OCI-LY7 (cell line): ENCODE results near the gene MRC2. TPM values are rescaled to one million over a fixed set of nuclear protein-coding genes. Genes with fewer than 3 reads are reported as not detected.

Source experiments
- BruUV-seq: library from RNA; stranded (reverse); fragments of 400-500 nt; replicated peaks from 2 replicates; lab custom pipeline; 2021; lab: Mats Ljungman, UMichigan
- CTCF ChIA-PET: fragments of 300-600 bp; sonication (Branson Sonifier 250); formaldehyde crosslinking; loops from one replicate; lab custom pipeline; 2022; ENCODE audit warnings: antibody characterized with exemption; ENCODE audit not compliant: unreplicated experiment; lab: Charles Lee
- POLR2A ChIA-PET: fragments of 300-600 bp; sonication (Branson Sonifier 250); formaldehyde crosslinking; loops from one replicate; lab custom pipeline; 2022; ENCODE audit warnings: antibody characterized with exemption; lab: Charles Lee
- DNase-seq: peaks from one replicate; pipeline ENCODE4 v3.0.0-alpha.2; 2015; ENCODE audit warnings: low spot score
- H2AFZ ChIP-seq: fragments of 200-600 bp; sonication (generic), shearing (Covaris generic); 2 replicates; pipeline ENCODE4 v1.6.1; 2014; ENCODE audit warnings: mild to moderate bottlenecking, antibody characterized with exemption, low read length, moderate library complexity
- H3K27ac ChIP-seq: fragments of 200-600 bp; sonication (generic); 2 replicates; pipeline ENCODE4 v1.5.1; 2014; ENCODE audit warnings: mixed run types, low read depth, mild to moderate bottlenecking, moderate library complexity, low read length, inconsistent platforms; ENCODE audit not compliant: poor library complexity, severe bottlenecking
- H3K36me3 ChIP-seq: fragments of 200-600 bp; sonication (generic); 2 replicates; pipeline ENCODE4 v1.6.1; 2014; ENCODE audit warnings: mild to moderate bottlenecking, antibody characterized with exemption, low read length, moderate library complexity, mixed read lengths; ENCODE audit not compliant: insufficient read depth
- H3K4me1 ChIP-seq: fragments of 200-600 bp; sonication (generic); 2 replicates; pipeline ENCODE4 v1.5.1; 2014; ENCODE audit warnings: mild to moderate bottlenecking, low read length; ENCODE audit not compliant: insufficient read depth, poor library complexity, severe bottlenecking
- H3K4me2 ChIP-seq: fragments of 200-600 bp; sonication (generic); 2 replicates; pipeline ENCODE4 v1.6.1; 2014; ENCODE audit warnings: mild to moderate bottlenecking, low read length
- H3K4me3 ChIP-seq: fragments of 200-600 bp; sonication (generic); 2 replicates; pipeline ENCODE4 v1.5.1; 2014; ENCODE audit warnings: mild to moderate bottlenecking, low read depth, low read length; ENCODE audit not compliant: poor library complexity, severe bottlenecking
- H3K79me2 ChIP-seq: fragments of 200-600 bp; sonication (generic); 2 replicates; pipeline ENCODE4 v1.6.1; 2016; ENCODE audit warnings: low read depth, mild to moderate bottlenecking, low read length, moderate library complexity, mixed read lengths; ENCODE audit not compliant: insufficient read depth
- H3K9me2 ChIP-seq: fragments of 200-600 bp; sonication (generic); 2 replicates; pipeline ENCODE4 v1.6.1; 2016; ENCODE audit warnings: mild to moderate bottlenecking, low read length, mixed read lengths; ENCODE audit not compliant: insufficient read depth
- H3K9me3 ChIP-seq: fragments of 200-600 bp; sonication (generic); 2 replicates; pipeline ENCODE4 v1.6.1; 2014; ENCODE audit warnings: mild to moderate bottlenecking, mixed run types, low read length, mixed read lengths
- H4K20me1 ChIP-seq: fragments of 200-600 bp; sonication (generic); 2 replicates; pipeline ENCODE4 v1.6.1; 2014; ENCODE audit warnings: mild to moderate bottlenecking, antibody characterized with exemption, low read length, moderate library complexity, mixed read lengths; ENCODE audit not compliant: insufficient read depth
- CTCF ChIP-seq: fragments of 200-600 bp; sonication (generic); conservative IDR thresholded peaks from 2 replicates; pipeline ENCODE4 v1.5.1; 2014; ENCODE audit warnings: mild to moderate bottlenecking, antibody characterized with exemption, low read length, moderate library complexity, mixed read lengths
- EZH2phosphoT487 ChIP-seq: fragments of 200-600 bp; sonication (generic); IDR thresholded peaks from 2 replicates; pipeline ENCODE4 v1.6.1; 2018; ENCODE audit warnings: low read depth, borderline replicate concordance, mild to moderate bottlenecking, mixed run types, antibody characterized with exemption, low read length, moderate library complexity, mixed read lengths
- intact Hi-C: fragments of 100-400 bp; cut with micrococcal nuclease; formaldehyde crosslinking; loops from one replicate; pipeline ENCODE4 v1.10.0; 2022; ENCODE audit not compliant: unreplicated experiment
- total RNA-seq, 2 experiments: library from RNA; depleted of rRNA in 1 of 2; stranded (reverse); fragments of >200 nt in 1 of 2; shearing (Covaris generic) in 1 of 2; gene quantifications; 2 replicates each; pipeline ENCODE4 v1.2.3, GENCODE V29; 2014 to 2022

Gene MRC2
- total RNA-seq, 2 experiments from 2014 or later = 0.19 to 0.27 TPM

GRCh38 chr17:62722625-62723024 lies 95.2 kb downstream of the MRC2 start:
- no peaks in the 10 kb centered on the region for H3K79me2 ChIP-seq
- ChIA-PET CTCF (no interaction called here), POLR2A (interaction anchor here (0.6 to 0.7 kb wide), 2 partner anchors 98 to 340 kb away, joined by 3 read pairs; no protein-coding TSS in a partner anchor)
- DNase-seq = no peak
- H3K36me3 ChIP-seq = no peaks in the 10 kb centered on the region
- H3K4me3 ChIP-seq = no peak overlapping the region
- H3K4me1 ChIP-seq = no peaks in the 10 kb centered on the region
- no peaks in the 10 kb centered on the region for H3K9me2 ChIP-seq
- intact Hi-C loops = loop anchor here (5.0 kb wide), 1 partner anchor 245 kb away; the partner anchor contains the start of gene TANC2
- no peak overlapping the region for H3K4me2 ChIP-seq
- no peak overlapping the region for H3K27ac ChIP-seq
- no TSS peak for BruUV-seq
- H2AFZ ChIP-seq = no peak overlapping the region
- H3K9me3 ChIP-seq = no peaks in the 10 kb centered on the region
- H4K20me1 ChIP-seq = no peaks in the 10 kb centered on the region
- no peak for TF ChIP-seq EZH2phosphoT487
- no peak for TF ChIP-seq CTCF

- H3K9me2 ChIP-seq = no peaks in the 10 kb centered on the region
- no peak for DNase-seq
- POLR2A ChIA-PET = interaction anchor here (1.0 kb wide), 1 partner anchor 13 kb away, joined by 3 read pairs; no protein-coding TSS in a partner anchor
- H3K4me2 ChIP-seq = no peak overlapping the region
- no peak overlapping the region for H2AFZ ChIP-seq
- H3K36me3 ChIP-seq = no peaks in the 10 kb centered on the region
- CTCF ChIA-PET = interaction anchor here (0.5 kb wide), 1 partner anchor 50 kb away, joined by 3 read pairs; no protein-coding TSS in a partner anchor
- no peaks in the 10 kb centered on the region for H3K4me1 ChIP-seq
- intact Hi-C loops = loop anchor here (5.0 kb wide), 1 partner anchor 243 kb away; the partner anchor contains the start of gene TANC2
- H3K27ac ChIP-seq = no peak overlapping the region
- no peak overlapping the region for H3K4me3 ChIP-seq
- no TSS peak for BruUV-seq
- no peak for TF ChIP-seq CTCF
- TF ChIP-seq EZH2phosphoT487 = no peak
- no peaks in the 10 kb centered on the region for H4K20me1 ChIP-seq
- no peaks in the 10 kb centered on the region for H3K79me2 ChIP-seq
- no peaks in the 10 kb centered on the region for H3K9me3 ChIP-seq
These were observed 96.4 kb downstream of the MRC2 start for GRCh38 chr17:62723842-62724241.
